Activated B cell treated with CpG ODN at 0.5 μM for 24 hours (primary cell): ENCODE measurements around the gene FRY. TPM values are rescaled to one million over a fixed set of nuclear protein-coding genes. Genes with fewer than 3 reads are reported as not detected.

Experiments used
- ATAC-seq: fragments of 200-7000 bp; cut with Tn5 transposase; one replicate; pipeline ENCODE4 v1.10.0; 2021; ENCODE audit warnings: low read depth, mild to moderate bottlenecking, moderate library complexity
- CTCF ChIA-PET: fragments of 350-600 bp; sonication (Branson Sonifier 250); formaldehyde crosslinking; loops from one replicate; lab custom pipeline; 2021; ENCODE audit warnings: antibody characterized with exemption; lab: Charles Lee
- POLR2A ChIA-PET: fragments of 350-600 bp; sonication (Branson Sonifier 250); formaldehyde crosslinking; loops from one replicate; lab custom pipeline; 2021; ENCODE audit warnings: antibody characterized with exemption; lab: Charles Lee
- DNase-seq: peaks from one replicate; pipeline ENCODE4 v3.0.0; 2022
- H3K27ac Mint-ChIP-seq: one replicate; pipeline ENCODE4 v1.8.0; 2020; ENCODE audit warnings: mixed read lengths
- H3K27me3 Mint-ChIP-seq: one replicate; pipeline ENCODE4 v1.8.0; 2021; ENCODE audit warnings: mixed read lengths
- H3K36me3 Mint-ChIP-seq: one replicate; pipeline ENCODE4 v1.8.0; 2021; ENCODE audit warnings: low read depth, mixed read lengths
- H3K4me1 Mint-ChIP-seq: one replicate; pipeline ENCODE4 v1.8.0; 2021; ENCODE audit warnings: mixed read lengths
- H3K4me3 Mint-ChIP-seq: one replicate; pipeline ENCODE4 v1.8.0; 2020; ENCODE audit warnings: mild to moderate bottlenecking, mixed read lengths
- H3K9me3 Mint-ChIP-seq: one replicate; pipeline ENCODE4 v1.8.0; 2020; ENCODE audit warnings: mixed read lengths
- intact Hi-C: fragments of 100-400 bp; cut with micrococcal nuclease; formaldehyde crosslinking; loops from one replicate; pipeline ENCODE4 v1.15.1; 2024
- total RNA-seq: library from RNA; stranded (reverse); gene quantifications from 2 replicates; pipeline ENCODE4 v1.2.3, GENCODE V29; 2022
- TF ChIP-seq, protein P1 (sequence below): fragments of 200-600 bp; IDR thresholded peaks from one replicate; pipeline ENCODE4 v1.8.0; 2022; ENCODE audit warnings: antibody characterized with exemption, mild to moderate bottlenecking

The FRY gene
- total RNA-seq, 1 donor from 2014 or later, result 4.8 TPM

- DNase-seq (no peak), ATAC-seq (no peak)
- CTCF ChIA-PET, result interaction anchor here (0.7 kb wide), 1 partner anchor 15 kb away, joined by 3 read pairs; no protein-coding TSS in a partner anchor
- TF ChIP-seq, protein P1, sequence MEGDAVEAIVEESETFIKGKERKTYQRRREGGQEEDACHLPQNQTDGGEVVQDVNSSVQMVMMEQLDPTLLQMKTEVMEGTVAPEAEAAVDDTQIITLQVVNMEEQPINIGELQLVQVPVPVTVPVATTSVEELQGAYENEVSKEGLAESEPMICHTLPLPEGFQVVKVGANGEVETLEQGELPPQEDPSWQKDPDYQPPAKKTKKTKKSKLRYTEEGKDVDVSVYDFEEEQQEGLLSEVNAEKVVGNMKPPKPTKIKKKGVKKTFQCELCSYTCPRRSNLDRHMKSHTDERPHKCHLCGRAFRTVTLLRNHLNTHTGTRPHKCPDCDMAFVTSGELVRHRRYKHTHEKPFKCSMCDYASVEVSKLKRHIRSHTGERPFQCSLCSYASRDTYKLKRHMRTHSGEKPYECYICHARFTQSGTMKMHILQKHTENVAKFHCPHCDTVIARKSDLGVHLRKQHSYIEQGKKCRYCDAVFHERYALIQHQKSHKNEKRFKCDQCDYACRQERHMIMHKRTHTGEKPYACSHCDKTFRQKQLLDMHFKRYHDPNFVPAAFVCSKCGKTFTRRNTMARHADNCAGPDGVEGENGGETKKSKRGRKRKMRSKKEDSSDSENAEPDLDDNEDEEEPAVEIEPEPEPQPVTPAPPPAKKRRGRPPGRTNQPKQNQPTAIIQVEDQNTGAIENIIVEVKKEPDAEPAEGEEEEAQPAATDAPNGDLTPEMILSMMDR, result no peak
- no peaks in the 10 kb centered on the region for H3K9me3 Mint-ChIP-seq
- POLR2A ChIA-PET, result no interaction called here
- intact Hi-C loops, result no loop called here
- H3K4me1 Mint-ChIP-seq, result peaks cover 6% of the 10 kb centered on the region
- peaks cover 8% of the 10 kb centered on the region for H3K36me3 Mint-ChIP-seq
- no peak overlapping the region for H3K4me3 Mint-ChIP-seq
- no peaks in the 10 kb centered on the region for H3K27me3 Mint-ChIP-seq
- no peak overlapping the region for H3K27ac Mint-ChIP-seq
These were observed 289.0 kb downstream of the FRY start for GRCh38 chr13:32320528-32320927.

DNA sequence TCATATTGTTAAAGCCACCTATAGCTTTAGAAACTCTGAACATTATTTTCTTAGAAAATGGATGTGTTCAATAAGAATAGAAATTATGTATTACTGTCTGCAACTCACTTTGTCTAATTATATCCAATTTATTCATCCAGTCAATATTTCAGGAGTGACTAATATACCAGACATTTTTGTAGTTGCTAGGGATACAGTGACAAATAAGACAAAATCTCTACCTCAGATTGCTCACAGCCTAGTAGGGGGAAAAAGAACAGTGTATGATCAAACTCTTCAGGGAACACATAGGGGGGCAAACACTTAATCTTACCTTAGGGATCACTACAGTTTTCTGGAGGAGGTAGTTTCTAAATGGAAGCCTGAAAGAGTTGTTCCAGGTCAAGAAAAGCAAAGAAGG lies 292.3 kb downstream of the FRY start:
- Mint-ChIP-seq H3K4me1 (no peaks in the 10 kb centered on the region), H3K4me3 (no peak overlapping the region), H3K9me3 (no peaks in the 10 kb centered on the region), H3K27ac (no peak overlapping the region), H3K27me3 (no peaks in the 10 kb centered on the region), H3K36me3 (peaks cover 9% of the 10 kb centered on the region)
- ChIA-PET CTCF (no interaction called here), POLR2A (interaction anchor here (2.6 kb wide), 1 partner anchor 9 kb away, joined by 9 read pairs; the partner anchor contains the start of genes BRCA2 and ZAR1L)
- TF ChIP-seq, protein P1, result no peak
- intact Hi-C loops, result no loop called here
- ATAC-seq, result no peak
- no peak for DNase-seq

GRCh38 chr13:32330441-32330840 lies 298.9 kb downstream of the FRY start:
- H3K4me3 Mint-ChIP-seq, result no peak overlapping the region
- no peaks in the 10 kb centered on the region for H3K27me3 Mint-ChIP-seq
- peaks cover 3% of the 10 kb centered on the region for H3K9me3 Mint-ChIP-seq
- H3K27ac Mint-ChIP-seq, result no peak overlapping the region
- no peaks in the 10 kb centered on the region for H3K4me1 Mint-ChIP-seq
- DNase-seq (no peak), ATAC-seq (no peak)
- TF ChIP-seq, protein P1, result no peak
- ChIA-PET POLR2A (no interaction called here), CTCF (no interaction called here)
- peaks cover 37% of the 10 kb centered on the region for H3K36me3 Mint-ChIP-seq
- intact Hi-C loops, result no loop called here

GRCh38 chr13:32334671-32335070 lies 303.1 kb downstream of the FRY start:
- H3K4me3 Mint-ChIP-seq, result no peak overlapping the region
- DNase-seq (no peak), ATAC-seq (no peak)
- peaks cover 50% of the 10 kb centered on the region for H3K36me3 Mint-ChIP-seq
- ChIA-PET POLR2A (no interaction called here), CTCF (interaction anchor here (0.6 kb wide), 1 partner anchor 324 kb away, joined by 3 read pairs; no protein-coding TSS in a partner anchor)
- H3K4me1 Mint-ChIP-seq, result no peaks in the 10 kb centered on the region
- intact Hi-C loops, result no loop called here
- TF ChIP-seq, protein P1, result no peak
- H3K27me3 Mint-ChIP-seq, result no peaks in the 10 kb centered on the region
- H3K27ac Mint-ChIP-seq, result no peak overlapping the region
- H3K9me3 Mint-ChIP-seq, result peaks cover 5% of the 10 kb centered on the region

DNA sequence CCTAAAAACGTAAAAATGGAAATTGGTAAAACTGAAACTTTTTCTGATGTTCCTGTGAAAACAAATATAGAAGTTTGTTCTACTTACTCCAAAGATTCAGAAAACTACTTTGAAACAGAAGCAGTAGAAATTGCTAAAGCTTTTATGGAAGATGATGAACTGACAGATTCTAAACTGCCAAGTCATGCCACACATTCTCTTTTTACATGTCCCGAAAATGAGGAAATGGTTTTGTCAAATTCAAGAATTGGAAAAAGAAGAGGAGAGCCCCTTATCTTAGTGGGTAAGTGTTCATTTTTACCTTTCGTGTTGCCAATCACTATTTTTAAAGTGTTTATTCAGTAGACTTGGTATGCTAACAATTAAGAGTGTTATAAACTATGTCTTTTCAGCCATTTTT lies 309.3 kb downstream of the FRY start:
- ChIA-PET POLR2A (no interaction called here), CTCF (no interaction called here)
- Mint-ChIP-seq H3K36me3 (peaks cover 15% of the 10 kb centered on the region), H3K27ac (no peak overlapping the region), H3K4me1 (no peaks in the 10 kb centered on the region), H3K9me3 (peaks cover 2% of the 10 kb centered on the region), H3K4me3 (no peak overlapping the region), H3K27me3 (no peaks in the 10 kb centered on the region)
- TF ChIP-seq, protein P1, result no peak
- no peak for DNase-seq
- intact Hi-C loops, result no loop called here
- ATAC-seq, result no peak
